ENCODE results near the gene TMED10.
A peak's percentile ranks its signal among the peaks of the same experiment; 100 is the strongest.

TMED10 gene

DNA sequence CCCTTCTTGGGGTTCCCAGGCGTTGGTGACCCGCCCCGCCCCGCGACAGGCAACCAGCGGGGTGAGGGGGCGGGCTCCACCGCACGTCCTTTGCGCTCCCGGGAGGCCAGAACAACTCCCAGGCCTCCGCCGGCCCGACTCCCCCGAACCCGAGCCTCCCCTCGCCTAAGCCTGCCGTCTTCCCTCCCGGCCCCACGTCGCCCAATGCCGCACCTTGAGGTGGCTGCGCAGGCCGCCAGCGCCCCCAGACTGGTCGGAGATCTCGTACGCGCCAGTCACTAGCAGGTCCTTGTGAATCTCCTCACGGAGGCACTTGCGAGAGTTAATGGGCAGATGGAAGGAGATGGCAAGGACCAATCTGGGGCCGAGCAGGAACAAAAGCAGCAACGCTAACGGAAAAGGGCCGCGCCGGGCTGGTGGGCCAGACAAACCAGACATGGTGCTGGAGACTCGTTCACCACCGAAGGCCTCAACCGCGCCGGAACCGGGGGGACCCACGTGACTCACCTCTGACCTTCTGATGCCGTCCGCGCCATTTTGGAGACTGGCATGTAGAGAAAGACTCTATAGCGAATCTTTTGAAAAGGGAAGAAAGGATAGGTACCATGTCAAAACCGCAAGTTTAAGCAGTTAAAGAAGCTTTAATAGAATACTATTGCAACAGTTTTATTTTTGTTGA, at the start of gene TMED10:
TMED10 (minus strand) TSS at position 471 of the 679 bp plus-strand sequence; CDS start at position 438, 33 bp downstream.
- DNase-seq = peak; percentile 90

DNA sequence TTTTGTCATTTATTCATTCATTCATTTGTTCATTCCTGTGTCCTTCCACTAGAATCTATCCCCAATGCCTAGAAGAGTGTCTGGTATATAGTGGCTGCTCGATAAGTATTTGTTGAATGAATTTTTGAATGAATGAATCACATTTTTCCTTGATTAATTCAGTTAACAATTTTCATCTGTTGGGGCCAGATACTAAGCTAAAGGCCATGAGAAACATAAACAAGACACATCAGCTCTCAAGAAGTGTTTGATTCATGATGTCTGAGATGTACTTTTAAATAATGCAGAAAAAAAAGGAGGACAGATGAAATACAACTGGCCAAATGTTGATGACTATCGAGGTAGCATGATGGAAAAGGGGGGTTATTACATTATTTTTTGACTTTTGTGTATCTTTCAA, 48.1 kb upstream of the TMED10 start:
- no peak for DNase-seq

GRCh38 chr14:75223664-75224154, 47.3 kb upstream of the TMED10 start:
- DNase-seq = no peak

DNA sequence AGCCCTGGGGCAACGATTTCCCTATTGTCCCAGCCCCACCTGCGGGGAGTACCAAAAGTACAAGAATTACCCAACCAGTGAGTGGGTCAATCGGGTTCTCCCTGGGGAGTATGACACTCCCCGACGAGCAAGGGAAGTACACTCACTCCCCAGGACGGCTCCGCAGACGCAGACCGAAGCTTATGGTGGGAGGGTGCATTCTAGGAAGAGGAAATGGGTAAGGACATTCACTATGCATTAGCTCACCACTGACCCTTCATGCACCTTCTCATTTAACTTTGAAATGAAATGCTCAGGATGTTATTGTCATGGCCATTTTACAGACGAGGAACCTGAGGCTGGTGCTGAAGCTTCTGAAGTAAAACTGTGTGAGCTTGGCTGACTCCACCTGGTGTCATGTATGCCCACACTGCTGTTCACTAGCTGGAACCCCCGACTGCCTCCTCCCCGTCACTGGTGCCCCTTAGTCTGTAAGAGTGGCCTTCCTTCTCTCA, 45.8 kb upstream of the TMED10 start:
- DNase-seq = no peak

GRCh38 chr14:75221797-75222196, 45.4 kb upstream of the TMED10 start:
- no peak for DNase-seq

- no peak for DNase-seq
These were observed 43.7 kb upstream of the TMED10 start for GRCh38 chr14:75220156-75220555.

- no peak for DNase-seq
These were observed 41.2 kb upstream of the TMED10 start for GRCh38 chr14:75217508-75218206.

GRCh38 chr14:75216427-75217006, 40.1 kb upstream of the TMED10 start:
- no peak for DNase-seq

GRCh38 chr14:75215520-75215919, 39.1 kb upstream of the TMED10 start:
- DNase-seq = no peak

GRCh38 chr14:75214558-75214957, 38.1 kb upstream of the TMED10 start:
- no peak for DNase-seq

- DNase-seq = no peak
These were observed 36.8 kb upstream of the TMED10 start for GRCh38 chr14:75213172-75213571.

DNA sequence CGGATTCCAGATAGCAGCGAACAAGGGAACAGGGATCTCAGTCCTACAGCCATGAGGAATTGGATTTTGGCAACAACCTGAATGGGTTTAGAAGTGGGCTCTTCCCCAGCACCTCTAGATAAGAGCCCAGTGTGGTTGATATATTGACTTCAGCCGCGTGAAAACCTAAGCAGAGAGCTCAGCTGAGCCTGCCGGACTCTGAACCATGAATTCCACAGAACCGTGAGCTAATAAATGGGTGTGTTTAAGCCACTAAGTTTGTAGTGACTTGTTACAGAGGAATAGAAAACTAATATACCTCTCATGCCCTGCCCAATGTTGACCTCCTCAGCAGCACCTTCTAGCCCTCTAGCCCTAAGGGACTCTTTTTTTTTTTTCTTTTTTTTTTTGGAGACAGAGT, 32.4 kb upstream of the TMED10 start:
- no peak for DNase-seq

GRCh38 chr14:75206190-75206589, 29.8 kb upstream of the TMED10 start:
- DNase-seq = no peak

- peak; percentile 21 for DNase-seq
These were observed 29.2 kb upstream of the TMED10 start for GRCh38 chr14:75205591-75205990.

DNA sequence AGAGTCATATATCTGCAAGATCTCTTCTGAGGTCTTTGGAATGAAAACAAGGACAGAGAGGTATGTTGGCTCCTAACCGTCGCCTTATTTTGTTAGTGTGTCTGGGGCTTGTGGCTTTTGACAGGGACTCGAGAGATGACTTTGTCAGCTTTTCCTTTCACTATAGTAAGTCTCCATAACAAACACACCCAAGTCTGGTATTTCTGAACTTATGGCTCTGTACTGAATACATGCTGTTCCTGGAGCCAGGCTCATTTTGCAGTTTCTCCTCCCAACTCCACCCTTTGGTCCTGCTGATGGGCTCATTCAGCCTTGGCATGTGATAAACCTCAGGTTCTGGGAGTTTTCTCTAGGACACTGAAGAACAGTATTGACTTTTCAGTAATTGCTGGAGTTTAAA, 27.7 kb upstream of the TMED10 start:
- DNase-seq = no peak

GRCh38 chr14:75202657-75203056, 26.2 kb upstream of the TMED10 start:
- no peak for DNase-seq

- DNase-seq = no peak
These were observed 24.7 kb upstream of the TMED10 start for GRCh38 chr14:75201087-75201486.

DNA sequence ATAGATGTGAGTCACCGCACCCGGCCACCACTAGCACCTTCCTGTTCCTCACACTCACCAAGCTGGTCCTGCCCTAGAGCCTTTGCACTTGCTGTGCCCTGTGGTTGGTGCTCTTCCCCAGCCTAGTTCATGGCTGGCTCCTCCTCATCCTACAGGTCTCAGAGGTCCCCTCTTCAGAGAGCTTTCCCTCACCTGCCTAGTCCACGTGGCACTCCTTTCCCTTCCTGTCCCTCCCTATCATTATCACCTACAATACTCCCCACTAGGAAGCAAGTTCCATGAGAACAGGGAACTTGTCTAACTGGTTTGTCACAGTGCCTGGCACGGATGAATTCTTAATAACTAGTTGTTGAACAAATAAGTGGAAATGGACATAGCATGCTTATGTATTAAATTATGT, 24.0 kb upstream of the TMED10 start:
- no peak for DNase-seq

DNA sequence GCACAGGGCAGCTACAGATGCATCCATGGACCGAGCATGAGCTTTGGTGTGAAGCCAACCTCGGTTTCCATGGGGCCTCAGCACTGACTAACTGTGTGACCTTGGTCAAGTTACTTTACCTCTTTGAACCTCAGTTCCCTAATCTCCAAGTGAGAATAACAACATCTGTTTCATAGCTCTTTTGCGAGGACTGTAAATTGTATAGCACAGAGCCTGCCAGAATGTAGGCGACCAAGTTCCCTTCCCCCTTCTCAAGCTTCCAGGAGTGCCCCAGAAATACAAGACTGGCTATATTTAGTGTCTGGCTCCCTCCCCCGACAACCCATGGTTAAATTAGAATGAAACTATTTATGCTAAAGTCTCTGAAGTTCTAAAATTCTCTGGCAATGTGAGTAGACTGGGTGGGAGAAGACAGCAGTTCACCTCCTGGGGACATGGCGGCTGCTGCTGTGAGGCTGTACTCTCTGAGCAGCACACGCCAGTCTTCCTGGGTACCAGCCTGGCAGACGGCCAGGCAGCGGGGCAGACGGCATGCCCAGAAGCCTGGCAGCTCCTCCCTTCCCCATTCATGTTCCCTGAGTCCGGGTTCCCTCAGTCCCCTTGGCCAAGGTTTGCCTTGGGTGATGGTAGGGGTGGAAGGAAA, 22.0 kb upstream of the TMED10 start:
- no peak for DNase-seq

DNA sequence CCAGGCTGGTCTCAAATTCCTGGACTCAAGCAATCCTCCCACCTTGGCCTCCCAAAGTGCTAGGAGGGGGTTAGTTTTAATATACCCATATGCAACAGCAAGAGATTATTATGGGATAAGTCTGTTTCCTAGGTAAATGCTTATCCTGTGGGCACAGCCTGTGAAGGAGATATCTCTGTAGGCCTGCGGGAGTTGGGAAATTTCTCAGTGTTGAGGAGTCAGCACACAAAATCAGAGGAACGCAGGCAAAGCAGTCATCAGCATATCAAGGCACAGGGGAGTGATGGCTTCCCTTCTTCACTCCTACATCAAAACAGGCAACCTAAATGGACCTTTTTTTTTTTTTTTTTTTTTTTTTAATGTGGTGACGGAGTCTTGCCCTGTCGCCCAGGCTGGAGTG, 20.9 kb upstream of the TMED10 start:
- no peak for DNase-seq

GRCh38 chr14:75196468-75196867, 20.1 kb upstream of the TMED10 start:
- DNase-seq = no peak

DNA sequence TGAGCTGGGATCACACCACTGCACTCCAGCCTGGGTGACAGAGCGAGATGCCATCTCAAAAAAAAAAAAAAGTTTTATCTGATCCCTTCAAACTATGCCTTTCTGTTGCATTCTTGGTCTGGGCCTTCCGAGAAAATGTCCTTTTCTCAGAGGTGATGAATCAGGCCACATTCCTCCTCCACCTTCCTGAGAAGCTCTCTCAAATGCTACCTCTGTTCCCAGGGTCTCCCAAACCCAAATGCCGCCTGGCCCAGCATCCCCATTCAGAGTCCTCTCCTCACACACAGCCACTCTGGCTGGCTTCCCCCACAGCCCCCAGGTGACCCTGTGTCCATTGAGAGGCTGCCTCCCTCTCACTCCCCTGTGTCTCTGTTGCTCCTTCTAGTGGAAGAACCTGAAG, 19.7 kb upstream of the TMED10 start:
- no peak for DNase-seq

DNA sequence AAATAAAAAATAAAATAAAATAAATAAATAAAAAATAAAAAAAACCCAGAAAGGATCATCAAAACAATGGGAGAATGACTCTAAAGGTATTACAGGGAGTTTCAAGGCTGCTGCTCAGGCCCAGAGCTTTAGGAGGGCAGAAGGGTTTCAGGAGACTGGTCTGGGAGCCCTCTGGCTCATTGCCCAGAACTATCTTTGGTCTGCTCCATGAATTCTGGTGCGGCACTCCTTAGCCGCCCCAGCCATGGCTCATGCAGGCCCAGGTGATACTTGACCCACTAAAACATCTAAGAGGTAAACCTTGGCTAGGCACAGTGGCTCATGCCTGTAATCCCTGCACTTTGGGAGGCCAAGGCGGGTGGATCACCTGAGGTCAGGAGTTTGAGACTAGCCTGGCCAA, 14.7 kb upstream of the TMED10 start:
- DNase-seq = no peak
